ENCODE results near the gene LIPA.
"Not testable (repeated sequence)": the region's sequence is repeated elsewhere in the genome, so short reads cannot be mapped to it uniquely, and the experiment has no call there.

LIPA gene

GRCh38 chr10:89251409-89252224 is at the start of gene LIPA:
Gene LIPA (minus strand): TSS chr10:89251775. CDS start chr10:89247648, 4,127 bp downstream.
- DNase-seq (ENCODE audit: low spot score) = peak; percentile 98

GRCh38 chr10:89301232-89301631 is 49.7 kb upstream of the LIPA start:
- DNase-seq (ENCODE audit: low spot score) = peak; percentile 56

- DNase-seq (ENCODE audit: low spot score) = no peak
Observed at GRCh38 chr10:89299031-89299430, 47.5 kb upstream of the LIPA start.

GRCh38 chr10:89297791-89298190 is 46.2 kb upstream of the LIPA start:
- no peak for DNase-seq (ENCODE audit: low spot score)

GRCh38 chr10:89297356-89297755 is 45.8 kb upstream of the LIPA start:
- no peak for DNase-seq (ENCODE audit: low spot score)

- no peak for DNase-seq (ENCODE audit: low spot score)
Observed at GRCh38 chr10:89296220-89296648, 44.7 kb upstream of the LIPA start.

GRCh38 chr10:89295597-89295996 is 44.0 kb upstream of the LIPA start:
- no peak for DNase-seq (ENCODE audit: low spot score)

- DNase-seq (ENCODE audit: low spot score) = no peak
Observed at GRCh38 chr10:89294721-89295239, 43.2 kb upstream of the LIPA start.

GRCh38 chr10:89285303-89285702 is 33.7 kb upstream of the LIPA start:
- not testable (repeated sequence) for DNase-seq (ENCODE audit: low spot score)

- DNase-seq (ENCODE audit: low spot score) = not testable (repeated sequence)
Observed at GRCh38 chr10:89284711-89285110, 33.1 kb upstream of the LIPA start.

- DNase-seq (ENCODE audit: low spot score) = no peak
Observed at GRCh38 chr10:89283936-89284475, 32.4 kb upstream of the LIPA start.

GRCh38 chr10:89283025-89283935 is 31.7 kb upstream of the LIPA start:
- DNase-seq (ENCODE audit: low spot score) = no peak

- no peak for DNase-seq (ENCODE audit: low spot score)
Observed at GRCh38 chr10:89281606-89282395, 30.2 kb upstream of the LIPA start.

- no peak for DNase-seq (ENCODE audit: low spot score)
Observed at GRCh38 chr10:89280508-89280907, 28.9 kb upstream of the LIPA start.

- no peak for DNase-seq (ENCODE audit: low spot score)
Observed at GRCh38 chr10:89279421-89279869, 27.9 kb upstream of the LIPA start.

- DNase-seq (ENCODE audit: low spot score) = no peak
Observed at GRCh38 chr10:89278900-89279392, 27.4 kb upstream of the LIPA start.

- DNase-seq (ENCODE audit: low spot score) = peak; percentile 91
Observed at GRCh38 chr10:89278034-89278535, 26.5 kb upstream of the LIPA start.

GRCh38 chr10:89275383-89275782 is 23.8 kb upstream of the LIPA start:
- DNase-seq (ENCODE audit: low spot score) = no peak

- no peak for DNase-seq (ENCODE audit: low spot score)
Observed at GRCh38 chr10:89274928-89275327, 23.4 kb upstream of the LIPA start.

GRCh38 chr10:89273680-89274079 is 22.1 kb upstream of the LIPA start:
- DNase-seq (ENCODE audit: low spot score) = no peak

- no peak for DNase-seq (ENCODE audit: low spot score)
Observed at GRCh38 chr10:89271532-89271931, 20.0 kb upstream of the LIPA start.
